ENCODE data around the gene CYB5RL. TPM values are rescaled to one million over a fixed set of nuclear protein-coding genes. Genes with fewer than 3 reads are reported as not detected.

The CYB5RL gene
- total RNA-seq, 4 donors from 2014 or later, result 1.9 to 5.1 (median 3.6) TPM

- TF ChIP-seq EP300 (IDR thresholded peaks at IDR 0.05; ENCODE audit: low read depth) (no peak), POLR2A (IDR thresholded peaks at IDR 0.05) (no peak), POLR2AphosphoS5 (IDR thresholded peaks at IDR 0.05) (no peak), CTCF (IDR thresholded peaks at IDR 0.05) (no peak)
- no peak for DNase-seq
- in situ Hi-C loops (cut with MboI; ENCODE audit: low pct_ligation_motif_present in 1 of 4, low pct_unique_long_range_greater_than_20kb in 1 of 4, low sequenced_read_pairs in 3 of 4) (no loop called here), intact Hi-C loops (cut with DNase I; ENCODE audit: low total_unique reads) (no loop called here)
- H3K4me3 ChIP-seq, result no peak overlapping the region
- no peaks in the 10 kb centered on the region for H3K36me3 ChIP-seq
- 74 to 89% methylated on average over 3 to 5 of the region's 5 CpGs for WGBS, 2 donors (ENCODE audit: low coverage in 1 of 2)
- peaks cover 0 to 8% (median 3%) of the 10 kb centered on the region in 4 donors for H3K4me1 ChIP-seq
- H3K9me3 ChIP-seq, result no peaks in the 10 kb centered on the region
- H3K27me3 ChIP-seq, result no peaks in the 10 kb centered on the region
- no peak overlapping the region for H3K27ac ChIP-seq
These were observed 48.8 kb downstream of the CYB5RL start for GRCh38 chr1:54151013-54151412.

Other genes starting within 250 kb of the CYB5RL start
- gene LDLRAD1, start 181.8 kb downstream of the CYB5RL start, total RNA-seq, result not detected
- 100 to 1,000 TPM in 3 of 4 donors, 10 to 100 TPM in 1; 71.6 to 858 (median 226) TPM for gene TMEM59, start 146.8 kb downstream of the CYB5RL start, total RNA-seq
- gene TCEANC2, start 146.4 kb downstream of the CYB5RL start, total RNA-seq, result 1 to 10 TPM; 1.4 to 7.1 (median 5.7) TPM
- under 1 TPM in 1 of 4 donors, not detected in 3; 0.48 TPM for gene CDCP2, start 47.0 kb downstream of the CYB5RL start, total RNA-seq
- 100 to 1,000 TPM in 1 of 4 donors, 10 to 100 TPM in 2, 1 to 10 TPM in 1; 9.7 to 122 (median 57.8) TPM for gene MRPL37, start 137 bp upstream of the CYB5RL start, total RNA-seq
- gene SSBP3, start 206.4 kb upstream of the CYB5RL start, total RNA-seq, result 100 to 1,000 TPM in 1 of 4 donors, 10 to 100 TPM in 3; 28.7 to 162 (median 37.0) TPM

Data from transverse colon (tissue), 4 donors.